Lung (tissue), 12 donors: ENCODE data around the gene ARSI. TPM values are rescaled to one million over a fixed set of nuclear protein-coding genes. Genes with fewer than 3 reads are reported as not detected.

Experiments
- ATAC-seq: fragments of 200-7000 bp; cut with Tn5 transposase; one replicate; pipeline ENCODE4 v1.9.1; 2020; ENCODE audit warnings: moderate number of reproducible peaks; ENCODE audit not compliant: insufficient read depth, low FRiP score
- DNase-seq, 3 donors: peaks; one replicate each; pipeline ENCODE4 v3.0.0-alpha.2; 2013 to 2017
- H3K27ac ChIP-seq, 2 donors: one replicate each; pipeline ENCODE4 v1.5.1; 2013; ENCODE audit warnings: mild to moderate bottlenecking in 2 of 2, moderate library complexity in 2 of 2, control low read depth in 1 of 2, inconsistent platforms in 1 of 2, low read depth in 1 of 2, low read length in 1 of 2
- H3K27me3 ChIP-seq, 3 donors: one replicate each; pipeline ENCODE4 v1.5.1; 2013; ENCODE audit warnings: low read length in 2 of 3; ENCODE audit not compliant: control insufficient read depth in 3 of 3, insufficient read depth in 3 of 3
- H3K36me3 ChIP-seq, 4 donors: one replicate each; pipeline ENCODE4 v1.5.1; 2013; ENCODE audit warnings: low read length in 4 of 4, mild to moderate bottlenecking in 1 of 4, moderate library complexity in 1 of 4; ENCODE audit not compliant: control insufficient read depth in 4 of 4, insufficient read depth in 4 of 4
- H3K4me1 ChIP-seq, 5 donors: one replicate each; pipeline ENCODE4 v1.5.1; 2013; ENCODE audit warnings: low read length in 5 of 5, mild to moderate bottlenecking in 2 of 5, moderate library complexity in 1 of 5; ENCODE audit not compliant: control insufficient read depth in 5 of 5, insufficient read depth in 5 of 5
- H3K4me3 ChIP-seq: one replicate; pipeline ENCODE4 v1.5.1; 2013; ENCODE audit warnings: mild to moderate bottlenecking, control low read depth, moderate library complexity
- H3K9ac ChIP-seq, 2 donors: one replicate each; pipeline ENCODE4 v1.5.1; 2013; ENCODE audit warnings: low read length in 2 of 2, control low read depth in 1 of 2; ENCODE audit not compliant: insufficient read depth in 1 of 2
- H3K9me3 ChIP-seq, 4 donors: one replicate each; pipeline ENCODE4 v1.5.1; 2013; ENCODE audit warnings: low read length in 3 of 4, mild to moderate bottlenecking in 1 of 4, moderate library complexity in 1 of 4; ENCODE audit not compliant: control insufficient read depth in 4 of 4, insufficient read depth in 3 of 4
- CTCF ChIP-seq: IDR thresholded peaks from 2 replicates; pipeline ENCODE4 v1.5.1; 2012; ENCODE audit warnings: mild to moderate bottlenecking; ENCODE audit errors: control extremely low read depth, extremely low read depth
- WGBS, 2 donors: extraction: QIAGEN DNeasy Blood & Tissue Kit; methylation state at CpG; one replicate each; pipeline ENCODE4 v1.1.7; 2013; 5-methylcytosine and 5-hydroxymethylcytosine counted together
- polyA plus RNA-seq, 2 donors: library from polyadenylated mRNA; stranded (reverse); fragments of 200-250 nt; gene quantifications; one replicate each; pipeline ENCODE4 v1.2.1, GENCODE V29; 2013
- total RNA-seq, 2 donors: library from RNA; depleted of rRNA in 1 of 2; stranded (reverse); fragments of >200 nt in 1 of 2; gene quantifications; one replicate each; pipeline ENCODE4 v1.2.1, GENCODE V29; 2014 to 2021
- donor health status: control.
- donor health status: control.
- donor health status: Bipolar disorder and iron deficiency.
- donor health status: healthy.
- donor health status: DM: yes; HTN: yes; CAD: no.

The ARSI gene
- total and polyA plus RNA-seq, 4 donors = 0.91 to 15.4 (median 4.1) TPM

- no peaks in the 10 kb centered on the region for H3K27me3 ChIP-seq
- H3K9ac ChIP-seq = no peak overlapping the region
- H3K36me3 ChIP-seq = no peaks in the 10 kb centered on the region
- DNase-seq (peak in 1 of 3 donors; percentile 19), ATAC-seq (no peak)
- no peak overlapping the region for H3K27ac ChIP-seq
- peaks cover 0 to 15% (median 5%) of the 10 kb centered on the region in 5 donors for H3K4me1 ChIP-seq
- no peak for TF ChIP-seq CTCF
- 53 to 68% methylated on average over 9 of the region's 9 CpGs for WGBS, 2 donors
- H3K4me3 ChIP-seq = no peak overlapping the region
- H3K9me3 ChIP-seq = no peaks in the 10 kb centered on the region
These were observed 44.7 kb upstream of the ARSI start for GRCh38 chr5:150347451-150347850.

GRCh38 chr5:150347003-150347402, 44.3 kb upstream of the ARSI start:
- 81 to 95% methylated on average over 2 of the region's 2 CpGs for WGBS, 2 donors
- H3K4me1 ChIP-seq = peaks cover 0 to 15% (median 5%) of the 10 kb centered on the region in 5 donors
- ATAC-seq (no peak), DNase-seq (no peak)
- H3K36me3 ChIP-seq = no peaks in the 10 kb centered on the region
- no peaks in the 10 kb centered on the region for H3K27me3 ChIP-seq
- H3K9me3 ChIP-seq = no peaks in the 10 kb centered on the region
- no peak overlapping the region for H3K4me3 ChIP-seq
- TF ChIP-seq CTCF = no peak
- no peak overlapping the region for H3K27ac ChIP-seq
- no peak overlapping the region for H3K9ac ChIP-seq

GRCh38 chr5:150346592-150346991, 43.9 kb upstream of the ARSI start:
- TF ChIP-seq CTCF = no peak
- DNase-seq (no peak), ATAC-seq (no peak)
- H3K9ac ChIP-seq = no peak overlapping the region
- H3K27me3 ChIP-seq = no peaks in the 10 kb centered on the region
- H3K27ac ChIP-seq = no peak overlapping the region
- no peaks in the 10 kb centered on the region for H3K9me3 ChIP-seq
- H3K36me3 ChIP-seq = no peaks in the 10 kb centered on the region
- H3K4me1 ChIP-seq = peaks cover 0 to 15% (median 5%) of the 10 kb centered on the region in 5 donors
- WGBS, 2 donors = 89% methylated on average over 6 of the region's 6 CpGs
- H3K4me3 ChIP-seq = no peak overlapping the region

- no peak overlapping the region for H3K4me3 ChIP-seq
- TF ChIP-seq CTCF = no peak
- no peaks in the 10 kb centered on the region for H3K27me3 ChIP-seq
- no peak overlapping the region for H3K9ac ChIP-seq
- H3K27ac ChIP-seq = no peak overlapping the region
- ATAC-seq = no peak
- DNase-seq = peak; percentile 39 to 50 (median 49)
- 80 to 82% methylated on average over 5 of the region's 5 CpGs for WGBS, 2 donors
- H3K4me1 ChIP-seq = peaks cover 0 to 15% (median 1%) of the 10 kb centered on the region in 5 donors
- no peaks in the 10 kb centered on the region for H3K36me3 ChIP-seq
- H3K9me3 ChIP-seq = no peaks in the 10 kb centered on the region
These were observed 43.0 kb upstream of the ARSI start for GRCh38 chr5:150345716-150346115.
